GM18508 (cell line): ENCODE results near the gene HDGFL1.

ENCODE experiments used
- ATAC-seq: cut with Tn5 transposase; IDR thresholded peaks from one replicate; pipeline ENCODE4 v1.9.1; 2021; ENCODE audit warnings: moderate number of reproducible peaks; ENCODE audit not compliant: insufficient read depth, unreplicated experiment

Gene HDGFL1

GRCh38 chr6:22569281-22570184 lies at the start of gene HDGFL1:
TSS of gene HDGFL1 (plus strand) at chr6:22569566. CDS start at chr6:22569576, 10 bp downstream.
- ATAC-seq = no peak

- no peak for ATAC-seq
These were observed 48.3 kb upstream of the HDGFL1 start for GRCh38 chr6:22521035-22521434.

- ATAC-seq = no peak
These were observed 42.6 kb upstream of the HDGFL1 start for GRCh38 chr6:22526736-22527135.

- ATAC-seq = no peak
These were observed 39.5 kb upstream of the HDGFL1 start for GRCh38 chr6:22529866-22530265.

GRCh38 chr6:22530506-22530905 lies 38.9 kb upstream of the HDGFL1 start:
- ATAC-seq = no peak

GRCh38 chr6:22536122-22536521 lies 33.2 kb upstream of the HDGFL1 start:
- ATAC-seq = no peak

GRCh38 chr6:22544476-22544875 lies 24.9 kb upstream of the HDGFL1 start:
- ATAC-seq = no peak

- no peak for ATAC-seq
These were observed 24.3 kb upstream of the HDGFL1 start for GRCh38 chr6:22545051-22545450.

- ATAC-seq = no peak
These were observed 23.1 kb upstream of the HDGFL1 start for GRCh38 chr6:22546236-22546635.

GRCh38 chr6:22550971-22551670 lies 18.2 kb upstream of the HDGFL1 start:
- ATAC-seq = no peak

- ATAC-seq = no peak
These were observed 13.1 kb upstream of the HDGFL1 start for GRCh38 chr6:22556266-22556665.

- no peak for ATAC-seq
These were observed 12.4 kb upstream of the HDGFL1 start for GRCh38 chr6:22557007-22557406.

- ATAC-seq = no peak
These were observed 11.0 kb upstream of the HDGFL1 start for GRCh38 chr6:22558288-22558882.

GRCh38 chr6:22568854-22569253 lies 512 bp upstream of the HDGFL1 start:
- no peak for ATAC-seq

- ATAC-seq = no peak
These were observed 802 bp downstream of the HDGFL1 start for GRCh38 chr6:22570185-22570551.

- no peak for ATAC-seq
These were observed 5.8 kb downstream of the HDGFL1 start for GRCh38 chr6:22575190-22575589.

- ATAC-seq = no peak
These were observed 10.1 kb downstream of the HDGFL1 start for GRCh38 chr6:22579439-22579838.

- no peak for ATAC-seq
These were observed 11.0 kb downstream of the HDGFL1 start for GRCh38 chr6:22580337-22580736.

- ATAC-seq = no peak
These were observed 13.2 kb downstream of the HDGFL1 start for GRCh38 chr6:22582417-22583205.

GRCh38 chr6:22583230-22583629 lies 13.9 kb downstream of the HDGFL1 start:
- no peak for ATAC-seq
